ENCODE results near the gene LSM5. TPM values are rescaled to one million over a fixed set of nuclear protein-coding genes. Genes with fewer than 3 reads are reported as not detected.

The LSM5 gene
- total RNA-seq = 10 to 100 TPM; 76.7 to 79.1 TPM

- DNase-seq = peak; percentile 93
- ChIA-PET POLR2A (no interaction called here), CTCF (interaction anchor here (1.0 kb wide), 1 partner anchor 12 kb away, joined by 4 read pairs; no protein-coding TSS in a partner anchor)
- peaks cover 28% of the 10 kb centered on the region for H3K36me3 Mint-ChIP-seq (ENCODE audit: low read depth)
- H3K27me3 Mint-ChIP-seq = no peaks in the 10 kb centered on the region
- peak within 1 kb of the TSS; percentile 92 for H3K27ac Mint-ChIP-seq
- peak within 1 kb of the TSS; percentile 81 for H3K4me3 Mint-ChIP-seq
- peaks cover 45% of the 10 kb centered on the region for H3K4me1 Mint-ChIP-seq
- H3K9me3 Mint-ChIP-seq = no peaks in the 10 kb centered on the region
These were observed at the start of gene LSM5 for GRCh38 chr7:32490127-32490796. LSM5 (minus strand) TSS chr7:32490380; CDS start chr7:32490365, 15 bp downstream.

GRCh38 chr7:32539366-32539765 lies 49.2 kb upstream of the LSM5 start:
- H3K36me3 Mint-ChIP-seq (ENCODE audit: low read depth) = peaks cover 19% of the 10 kb centered on the region
- DNase-seq = no peak
- no peaks in the 10 kb centered on the region for H3K9me3 Mint-ChIP-seq
- no peak overlapping the region for H3K27ac Mint-ChIP-seq
- H3K27me3 Mint-ChIP-seq = no peaks in the 10 kb centered on the region
- ChIA-PET POLR2A (no interaction called here), CTCF (interaction anchor here (1.3 kb wide), 1 partner anchor 23 kb away, joined by 3 read pairs; no protein-coding TSS in a partner anchor)
- H3K4me1 Mint-ChIP-seq = peaks cover 3% of the 10 kb centered on the region
- no peak overlapping the region for H3K4me3 Mint-ChIP-seq

GRCh38 chr7:32537760-32538159 lies 47.6 kb upstream of the LSM5 start:
- POLR2A ChIA-PET = no interaction called here

DNA sequence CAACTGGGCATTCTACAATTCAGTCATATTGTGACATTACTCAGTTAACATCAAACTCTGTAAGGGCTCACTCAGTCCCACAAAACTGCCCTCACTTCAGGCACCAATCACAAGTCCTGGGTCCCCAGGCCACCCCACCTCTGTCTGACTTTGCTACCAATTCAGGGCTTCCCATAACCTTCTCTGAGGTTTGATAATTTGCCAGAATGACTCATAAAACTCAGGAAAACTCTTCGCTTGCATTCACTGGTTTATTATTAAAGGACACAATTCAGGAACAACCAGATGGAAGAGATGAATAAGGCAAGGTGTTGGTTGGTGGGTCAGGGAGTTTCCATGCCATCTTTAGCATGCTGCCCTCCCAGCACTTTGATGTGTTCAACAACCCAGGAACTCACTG lies 46.4 kb upstream of the LSM5 start:
- no peaks in the 10 kb centered on the region for H3K27me3 Mint-ChIP-seq
- H3K36me3 Mint-ChIP-seq (ENCODE audit: low read depth) = peaks cover 14% of the 10 kb centered on the region
- ChIA-PET CTCF (no interaction called here), POLR2A (no interaction called here)
- H3K27ac Mint-ChIP-seq = no peak overlapping the region
- peaks cover 3% of the 10 kb centered on the region for H3K4me1 Mint-ChIP-seq
- no peak overlapping the region for H3K4me3 Mint-ChIP-seq
- H3K9me3 Mint-ChIP-seq = no peaks in the 10 kb centered on the region
- DNase-seq = no peak

More at GRCh38 chr7:32537760-32538159, 47.6 kb upstream of the LSM5 start:
- Mint-ChIP-seq H3K27me3 (no peaks in the 10 kb centered on the region), H3K9me3 (no peaks in the 10 kb centered on the region), H3K4me1 (peaks cover 3% of the 10 kb centered on the region), H3K36me3 (ENCODE audit: low read depth) (peaks cover 11% of the 10 kb centered on the region), H3K27ac (no peak overlapping the region), H3K4me3 (no peak overlapping the region)
- DNase-seq = no peak
- CTCF ChIA-PET = interaction anchor here (0.9 kb wide), 1 partner anchor 23 kb away, joined by 3 read pairs; no protein-coding TSS in a partner anchor

DNA sequence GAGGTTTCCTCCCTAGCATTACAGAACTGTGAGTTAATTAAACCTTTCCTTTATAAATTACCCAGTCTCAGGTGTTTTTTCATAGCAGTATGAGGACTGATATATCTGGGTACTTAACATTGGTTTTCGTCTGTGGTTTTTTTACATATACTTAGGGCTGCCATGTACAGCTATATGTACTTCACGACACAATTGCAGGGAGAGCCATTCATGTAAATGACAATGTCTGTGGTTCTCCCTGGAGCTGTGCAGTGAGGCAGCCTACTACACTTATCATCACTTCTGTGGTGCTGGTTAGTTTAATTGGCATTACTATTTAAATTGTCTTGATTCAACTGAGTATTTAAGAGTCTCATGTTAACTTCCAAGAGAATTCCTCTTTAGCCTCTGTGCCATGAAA lies 45.8 kb upstream of the LSM5 start:
- CTCF ChIA-PET = no interaction called here
- DNase-seq = no peak
- H3K4me1 Mint-ChIP-seq = peaks cover 3% of the 10 kb centered on the region
- POLR2A ChIA-PET = no interaction called here
- H3K27ac Mint-ChIP-seq = no peak overlapping the region
- no peaks in the 10 kb centered on the region for H3K27me3 Mint-ChIP-seq
- H3K4me3 Mint-ChIP-seq = no peak overlapping the region
- H3K9me3 Mint-ChIP-seq = no peaks in the 10 kb centered on the region
- H3K36me3 Mint-ChIP-seq (ENCODE audit: low read depth) = peaks cover 16% of the 10 kb centered on the region

DNA sequence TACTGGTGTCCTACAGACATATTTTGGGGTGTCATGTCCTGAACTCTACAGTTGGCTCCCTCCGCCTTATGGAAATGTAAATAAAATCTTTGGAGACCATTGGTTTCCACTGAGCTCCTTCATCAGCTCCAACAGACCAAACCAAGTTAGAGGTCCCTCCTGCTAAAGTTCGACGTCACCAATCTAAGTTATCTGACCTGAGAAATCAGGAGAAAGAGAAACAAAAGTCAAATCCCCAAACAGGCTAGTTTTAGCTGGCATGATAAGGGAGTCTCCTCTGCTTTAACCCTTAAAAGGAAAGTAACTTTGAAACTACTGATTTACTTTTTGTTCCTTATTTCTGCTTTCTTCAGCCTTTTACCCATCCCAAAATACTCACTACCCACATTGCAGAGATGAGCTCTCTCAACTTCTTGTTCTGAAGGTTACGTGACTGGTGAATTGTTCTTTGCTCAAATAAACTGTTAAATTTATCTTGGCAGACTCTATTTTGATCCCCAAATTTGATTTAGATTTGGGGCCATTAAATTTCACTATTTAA lies 45.1 kb upstream of the LSM5 start:
- Mint-ChIP-seq H3K36me3 (ENCODE audit: low read depth) (peaks cover 16% of the 10 kb centered on the region), H3K4me3 (no peak overlapping the region), H3K9me3 (no peaks in the 10 kb centered on the region), H3K4me1 (peaks cover 2% of the 10 kb centered on the region), H3K27me3 (no peaks in the 10 kb centered on the region), H3K27ac (no peak overlapping the region)
- ChIA-PET CTCF (no interaction called here), POLR2A (no interaction called here)
- no peak for DNase-seq

- ChIA-PET POLR2A (no interaction called here), CTCF (interaction anchor here (0.6 kb wide), 1 partner anchor 59 kb away, joined by 3 read pairs; no protein-coding TSS in a partner anchor)
- Mint-ChIP-seq H3K36me3 (ENCODE audit: low read depth) (peaks cover 16% of the 10 kb centered on the region), H3K27ac (no peak overlapping the region), H3K4me1 (no peaks in the 10 kb centered on the region), H3K4me3 (no peak overlapping the region), H3K9me3 (no peaks in the 10 kb centered on the region), H3K27me3 (no peaks in the 10 kb centered on the region)
- no peak for DNase-seq
These were observed 43.3 kb upstream of the LSM5 start for GRCh38 chr7:32533276-32534029.

DNA sequence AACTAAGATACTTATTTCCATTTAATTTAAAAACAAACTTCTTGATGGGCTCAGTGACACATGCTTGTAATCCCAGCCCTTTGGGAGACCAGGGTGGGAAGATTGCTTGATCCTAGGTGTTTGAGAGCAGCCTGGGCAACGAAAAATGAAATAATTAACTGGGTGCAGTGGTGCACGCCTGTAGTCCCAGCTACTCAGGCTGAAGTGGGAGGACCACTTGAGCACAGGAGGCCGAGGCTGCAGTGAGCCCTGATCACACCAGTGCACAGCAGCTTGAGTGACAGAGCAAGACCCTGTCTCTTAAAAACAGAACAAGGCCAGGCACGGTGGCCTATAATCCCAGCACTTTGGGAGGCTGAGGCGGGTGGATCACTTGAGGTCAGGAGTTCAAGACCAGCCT lies 42.5 kb upstream of the LSM5 start:
- CTCF ChIA-PET = interaction anchor here (2.1 kb wide), 1 partner anchor 14 kb away, joined by 6 read pairs; no protein-coding TSS in a partner anchor

GRCh38 chr7:32532086-32532485 lies 41.9 kb upstream of the LSM5 start:
- Mint-ChIP-seq H3K36me3 (ENCODE audit: low read depth) (peaks cover 24% of the 10 kb centered on the region), H3K4me1 (no peaks in the 10 kb centered on the region), H3K27ac (no peak overlapping the region), H3K9me3 (no peaks in the 10 kb centered on the region), H3K4me3 (no peak overlapping the region), H3K27me3 (no peaks in the 10 kb centered on the region)
- ChIA-PET CTCF (interaction anchor here (2.1 kb wide), 1 partner anchor 14 kb away, joined by 6 read pairs; no protein-coding TSS in a partner anchor), POLR2A (no interaction called here)
- DNase-seq = no peak

More for the DNA sequence above, 42.5 kb upstream of the LSM5 start:
- H3K4me1 Mint-ChIP-seq = no peaks in the 10 kb centered on the region
- no peak overlapping the region for H3K4me3 Mint-ChIP-seq
- POLR2A ChIA-PET = no interaction called here
- DNase-seq = no peak
- H3K9me3 Mint-ChIP-seq = no peaks in the 10 kb centered on the region
- H3K27me3 Mint-ChIP-seq = no peaks in the 10 kb centered on the region
- H3K27ac Mint-ChIP-seq = no peak overlapping the region
- peaks cover 23% of the 10 kb centered on the region for H3K36me3 Mint-ChIP-seq (ENCODE audit: low read depth)

DNA sequence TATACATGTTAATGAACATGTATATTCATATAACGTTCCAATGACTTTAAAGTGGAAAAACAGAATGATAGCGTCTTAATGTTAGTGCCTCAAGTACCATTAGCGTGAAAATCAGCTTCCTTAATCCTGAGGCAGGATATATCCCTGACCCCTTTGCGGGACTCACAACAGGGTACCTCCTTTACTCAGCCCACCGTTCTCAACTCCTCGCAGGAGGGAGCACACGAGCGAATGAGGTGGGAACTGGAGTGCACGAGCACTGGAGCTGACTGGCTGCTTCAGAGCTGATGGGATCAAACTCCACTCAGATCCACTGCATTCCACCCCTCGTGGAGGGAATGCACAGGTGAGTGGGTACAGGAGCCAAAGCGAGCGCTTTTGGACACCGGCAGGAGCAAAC lies 41.2 kb upstream of the LSM5 start:
- DNase-seq = no peak
- Mint-ChIP-seq H3K27me3 (no peaks in the 10 kb centered on the region), H3K4me3 (no peak overlapping the region), H3K36me3 (ENCODE audit: low read depth) (peaks cover 24% of the 10 kb centered on the region), H3K27ac (no peak overlapping the region), H3K9me3 (no peaks in the 10 kb centered on the region), H3K4me1 (no peaks in the 10 kb centered on the region)
- ChIA-PET CTCF (interaction anchor here (0.5 to 2.1 kb wide), 3 partner anchors 15 to 375 kb away, joined by 3 to 6 read pairs (median 3); no protein-coding TSS in a partner anchor), POLR2A (no interaction called here)

DNA sequence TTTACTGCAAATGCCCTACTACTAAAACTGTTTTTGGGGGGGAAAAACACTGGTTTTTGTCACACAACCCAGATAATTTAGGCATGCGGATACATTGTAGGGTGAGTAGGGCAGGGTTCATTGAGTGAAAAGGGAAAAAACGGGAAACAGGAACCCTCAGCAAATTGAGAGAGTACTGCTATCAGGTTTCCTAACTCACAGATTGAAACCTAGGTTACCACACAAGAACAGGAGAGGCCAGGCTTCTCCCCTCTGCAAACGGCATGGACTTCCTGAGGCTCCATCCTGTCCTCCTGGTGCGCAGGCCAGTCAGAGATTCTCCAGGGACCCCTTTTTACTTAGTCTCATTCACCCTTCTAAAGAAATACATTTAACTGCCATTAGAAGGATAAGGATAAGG lies 35.7 kb upstream of the LSM5 start:
- Mint-ChIP-seq H3K27me3 (no peaks in the 10 kb centered on the region), H3K4me1 (no peaks in the 10 kb centered on the region), H3K27ac (no peak overlapping the region), H3K9me3 (peaks cover 17% of the 10 kb centered on the region), H3K36me3 (ENCODE audit: low read depth) (peaks cover 32% of the 10 kb centered on the region), H3K4me3 (no peak overlapping the region)
- ChIA-PET POLR2A (no interaction called here), CTCF (no interaction called here)
- DNase-seq = no peak

- H3K4me3 Mint-ChIP-seq = no peak overlapping the region
- no peak for DNase-seq
- peaks cover 29% of the 10 kb centered on the region for H3K9me3 Mint-ChIP-seq
- H3K27ac Mint-ChIP-seq = no peak overlapping the region
- no peaks in the 10 kb centered on the region for H3K27me3 Mint-ChIP-seq
- POLR2A ChIA-PET = no interaction called here
- H3K36me3 Mint-ChIP-seq (ENCODE audit: low read depth) = peaks cover 43% of the 10 kb centered on the region
- peaks cover 1% of the 10 kb centered on the region for H3K4me1 Mint-ChIP-seq
- CTCF ChIA-PET = no interaction called here
These were observed 34.5 kb upstream of the LSM5 start for GRCh38 chr7:32524631-32525030.

Measured in activated CD4-positive, alpha-beta T cell treated with anti-CD3 and anti-CD28 coated beads, Interleukin-2, amount 10 ng/mL, durations not matched to agents 7 days and 5 days (primary cell).